Kidney epithelial cell (primary cell): ENCODE data around the gene CMTR1. TPM values are rescaled to one million over a fixed set of nuclear protein-coding genes. Genes with fewer than 3 reads are reported as not detected.

ENCODE experiments used
- DNase-seq: peaks from one replicate; pipeline ENCODE4 v3.0.0-alpha.2; 2010; ENCODE audit warnings: low read depth
- H3K27me3 ChIP-seq: 2 replicates; pipeline ENCODE4 v1.6.0; 2011; ENCODE audit warnings: low read length; ENCODE audit not compliant: control insufficient read depth, insufficient read depth
- H3K36me3 ChIP-seq: 2 replicates; pipeline ENCODE4 v1.5.1; 2011; ENCODE audit warnings: low read length; ENCODE audit not compliant: control insufficient read depth, insufficient read depth
- H3K4me3 ChIP-seq: 2 replicates; pipeline ENCODE4 v1.5.1; 2011; ENCODE audit warnings: low read depth, mild to moderate bottlenecking, control low read depth, low read length
- total RNA-seq: library from RNA; depleted of rRNA; stranded (reverse); fragments of >200 nt; gene quantifications from 2 replicates; pipeline ENCODE4 v1.2.3, GENCODE V29; 2015
- TF ChIP-seq, protein P1 (sequence below): IDR thresholded peaks from 2 replicates; pipeline ENCODE4 v1.5.1; 2011; ENCODE audit warnings: mild to moderate bottlenecking, moderate library complexity, low read length, control low read depth, inconsistent platforms; ENCODE audit not compliant: insufficient read depth, poor library complexity, severe bottlenecking

Gene CMTR1
- total RNA-seq, 1 donor from 2014 or later = 22.9 TPM

DNA sequence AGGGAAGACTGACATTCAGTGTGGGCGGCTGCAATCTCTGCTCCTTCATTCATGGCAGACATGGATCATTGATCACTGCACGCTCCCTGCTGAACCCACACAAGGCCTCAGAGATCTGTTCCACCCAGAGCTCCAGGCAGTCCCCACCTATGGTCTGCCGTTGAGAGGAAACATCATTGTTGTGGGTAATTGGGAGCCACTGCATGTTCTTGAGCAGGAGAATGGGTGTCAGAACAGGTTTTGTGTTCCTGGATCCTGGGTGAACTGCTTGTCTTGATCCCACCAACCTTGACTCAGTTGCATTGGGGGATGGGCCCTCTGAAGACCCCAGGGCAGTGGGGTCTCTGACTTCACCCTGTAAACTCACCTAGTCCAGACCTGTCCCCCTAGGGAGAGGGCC is 89.8 kb downstream of the CMTR1 start:
- TF ChIP-seq, protein P1, sequence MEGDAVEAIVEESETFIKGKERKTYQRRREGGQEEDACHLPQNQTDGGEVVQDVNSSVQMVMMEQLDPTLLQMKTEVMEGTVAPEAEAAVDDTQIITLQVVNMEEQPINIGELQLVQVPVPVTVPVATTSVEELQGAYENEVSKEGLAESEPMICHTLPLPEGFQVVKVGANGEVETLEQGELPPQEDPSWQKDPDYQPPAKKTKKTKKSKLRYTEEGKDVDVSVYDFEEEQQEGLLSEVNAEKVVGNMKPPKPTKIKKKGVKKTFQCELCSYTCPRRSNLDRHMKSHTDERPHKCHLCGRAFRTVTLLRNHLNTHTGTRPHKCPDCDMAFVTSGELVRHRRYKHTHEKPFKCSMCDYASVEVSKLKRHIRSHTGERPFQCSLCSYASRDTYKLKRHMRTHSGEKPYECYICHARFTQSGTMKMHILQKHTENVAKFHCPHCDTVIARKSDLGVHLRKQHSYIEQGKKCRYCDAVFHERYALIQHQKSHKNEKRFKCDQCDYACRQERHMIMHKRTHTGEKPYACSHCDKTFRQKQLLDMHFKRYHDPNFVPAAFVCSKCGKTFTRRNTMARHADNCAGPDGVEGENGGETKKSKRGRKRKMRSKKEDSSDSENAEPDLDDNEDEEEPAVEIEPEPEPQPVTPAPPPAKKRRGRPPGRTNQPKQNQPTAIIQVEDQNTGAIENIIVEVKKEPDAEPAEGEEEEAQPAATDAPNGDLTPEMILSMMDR = no peak
- no peak overlapping the region for H3K4me3 ChIP-seq
- no peaks in the 10 kb centered on the region for H3K36me3 ChIP-seq
- peaks cover 11% of the 10 kb centered on the region for H3K27me3 ChIP-seq
- DNase-seq = no peak

DNA sequence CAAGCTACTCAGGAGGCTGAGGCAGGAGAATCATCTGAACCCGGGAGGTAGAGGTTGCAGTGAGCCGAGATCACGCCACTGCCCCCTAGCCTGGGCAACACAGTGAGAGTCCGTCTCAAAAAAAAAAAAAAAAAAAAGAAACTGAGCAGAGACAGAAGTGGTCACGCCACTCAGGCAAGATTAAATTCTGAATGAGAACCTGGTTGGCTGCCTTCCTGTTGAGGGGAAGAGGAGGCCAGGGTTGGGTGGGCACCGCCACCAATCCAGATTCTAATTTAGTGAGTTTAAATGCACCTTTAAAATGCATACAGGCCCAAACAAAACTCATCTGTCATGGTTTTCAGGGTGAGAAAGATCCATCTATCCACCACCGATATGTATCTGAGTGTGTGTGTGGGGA is 90.4 kb downstream of the CMTR1 start:
- DNase-seq = no peak
- H3K36me3 ChIP-seq = no peaks in the 10 kb centered on the region
- TF ChIP-seq, protein P1 = no peak
- peaks cover 14% of the 10 kb centered on the region for H3K27me3 ChIP-seq
- no peak overlapping the region for H3K4me3 ChIP-seq

DNA sequence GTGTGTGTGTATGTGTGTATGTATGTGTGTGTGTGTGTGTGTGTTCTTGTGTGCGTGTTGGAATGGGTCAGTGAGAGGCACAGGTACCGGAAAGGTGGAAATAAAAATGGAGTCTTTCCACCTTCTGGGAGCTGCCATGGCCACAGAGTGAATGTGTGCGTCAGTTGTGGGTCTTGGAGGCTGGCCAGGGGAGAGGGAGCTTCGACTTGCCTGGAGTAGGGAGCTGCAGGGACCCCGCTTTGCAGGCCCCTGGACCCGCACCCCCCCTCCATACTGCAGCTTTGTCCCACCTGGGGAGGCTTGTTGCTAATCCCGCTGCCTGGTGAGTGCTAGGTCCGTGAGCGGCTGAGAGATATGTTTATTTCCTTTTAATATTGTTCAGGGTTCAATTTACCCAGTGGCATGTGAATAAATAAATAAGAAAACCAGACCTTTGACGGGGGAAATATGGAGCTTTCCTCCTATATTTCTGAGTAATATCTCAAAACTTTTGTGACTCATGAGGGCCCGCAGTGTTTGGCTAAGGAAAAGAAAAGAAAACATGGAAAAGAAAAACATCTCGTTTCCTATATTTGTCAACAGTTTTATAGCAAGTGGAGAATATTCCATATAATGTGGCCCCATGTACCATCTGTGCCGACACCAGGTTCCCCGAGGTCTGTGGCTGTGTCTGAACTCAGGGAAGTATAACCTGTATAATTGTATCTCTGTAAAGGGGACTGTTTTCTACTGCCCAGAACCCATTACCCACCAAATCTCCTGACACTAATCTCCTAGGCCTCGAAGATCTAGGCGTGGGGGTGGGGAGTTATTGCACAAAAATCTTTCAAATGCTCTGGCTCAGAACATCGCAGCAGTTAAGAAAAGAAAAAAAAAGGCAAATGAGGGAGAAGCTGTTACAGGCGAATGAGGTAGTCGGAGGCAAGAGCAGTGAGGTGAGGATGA is 91.3 kb downstream of the CMTR1 start:
- no peaks in the 10 kb centered on the region for H3K36me3 ChIP-seq
- no peak for DNase-seq
- H3K27me3 ChIP-seq = peaks cover 14% of the 10 kb centered on the region
- H3K4me3 ChIP-seq = no peak overlapping the region
- TF ChIP-seq, protein P1 = no peak

DNA sequence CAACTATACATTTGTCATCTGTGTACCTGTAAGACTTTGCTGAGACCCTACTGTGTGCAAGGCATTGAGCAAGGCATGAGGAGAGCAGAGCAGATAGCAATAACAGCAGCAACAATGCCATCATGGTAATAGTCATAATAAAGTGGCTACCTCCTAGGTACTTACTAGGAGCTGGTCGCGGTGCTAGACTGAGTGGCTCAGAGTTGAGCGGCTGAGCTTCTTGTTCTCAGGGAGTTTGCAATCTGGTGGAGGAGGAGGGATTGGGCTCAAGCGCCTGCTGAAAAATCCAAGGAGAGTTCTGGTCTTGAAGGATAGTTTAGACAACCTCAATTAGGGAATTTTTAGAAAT is 91.9 kb downstream of the CMTR1 start:
- H3K27me3 ChIP-seq = peaks cover 14% of the 10 kb centered on the region
- TF ChIP-seq, protein P1 = no peak
- no peak for DNase-seq
- no peaks in the 10 kb centered on the region for H3K36me3 ChIP-seq
- no peak overlapping the region for H3K4me3 ChIP-seq

DNA sequence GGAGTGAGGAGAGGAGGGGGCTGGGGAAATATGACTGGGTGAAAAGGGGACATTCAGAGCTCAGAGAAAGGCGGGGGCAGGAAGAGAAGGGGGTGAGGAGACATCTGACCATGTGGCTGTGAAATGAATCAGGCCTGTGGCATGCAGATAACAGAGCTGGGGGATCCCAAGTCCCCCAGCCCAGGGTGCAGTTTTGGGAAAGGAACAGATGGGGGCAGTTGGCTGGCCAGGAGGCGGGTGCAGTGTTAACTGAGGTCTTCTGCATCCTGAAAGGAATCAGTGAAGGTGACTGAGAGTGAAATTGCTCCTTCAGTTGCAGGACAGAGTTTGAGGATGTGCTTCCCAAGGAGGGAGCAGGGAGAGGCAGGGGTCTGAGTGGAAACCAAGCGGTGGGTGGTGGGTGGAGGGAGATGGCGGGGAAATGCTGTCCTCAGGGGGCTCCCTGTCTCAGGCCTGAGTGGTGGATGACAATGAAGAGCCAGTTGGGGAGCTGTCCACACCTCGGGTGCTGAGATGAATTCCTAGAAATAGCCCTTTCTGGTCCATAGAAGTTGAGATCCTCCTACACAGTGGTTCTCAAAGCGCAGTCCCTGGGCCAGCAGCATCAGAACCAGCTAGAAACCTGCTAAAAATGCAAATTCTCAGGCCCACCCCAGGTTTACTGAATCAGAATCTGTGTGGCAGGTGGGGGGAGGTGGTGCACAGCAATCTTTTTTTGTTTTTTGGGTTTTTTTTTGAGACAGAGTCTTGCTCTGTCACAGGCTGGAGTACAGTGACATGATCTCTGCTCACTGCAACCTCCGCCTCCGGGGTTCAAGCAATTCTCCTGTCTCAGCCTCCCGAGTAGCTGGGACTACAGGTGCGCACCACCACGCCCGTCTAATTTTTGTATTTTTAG is 92.7 kb downstream of the CMTR1 start:
- no peak for DNase-seq
- H3K36me3 ChIP-seq = no peaks in the 10 kb centered on the region
- TF ChIP-seq, protein P1 = no peak
- peaks cover 17% of the 10 kb centered on the region for H3K27me3 ChIP-seq
- H3K4me3 ChIP-seq = no peak overlapping the region
